ENCODE results near the gene DHDDS. TPM values are rescaled to one million over a fixed set of nuclear protein-coding genes. Genes with fewer than 3 reads are reported as not detected.
A peak's percentile ranks its signal among the peaks of the same experiment; 100 is the strongest.
"Not testable (repeated sequence)": the region's sequence is repeated elsewhere in the genome, so short reads cannot be mapped to it uniquely, and the experiment has no call there.

The DHDDS gene
- total RNA-seq, 4 donors from 2014 or later: 35.6 to 55.8 (median 45.3) TPM

DNA sequence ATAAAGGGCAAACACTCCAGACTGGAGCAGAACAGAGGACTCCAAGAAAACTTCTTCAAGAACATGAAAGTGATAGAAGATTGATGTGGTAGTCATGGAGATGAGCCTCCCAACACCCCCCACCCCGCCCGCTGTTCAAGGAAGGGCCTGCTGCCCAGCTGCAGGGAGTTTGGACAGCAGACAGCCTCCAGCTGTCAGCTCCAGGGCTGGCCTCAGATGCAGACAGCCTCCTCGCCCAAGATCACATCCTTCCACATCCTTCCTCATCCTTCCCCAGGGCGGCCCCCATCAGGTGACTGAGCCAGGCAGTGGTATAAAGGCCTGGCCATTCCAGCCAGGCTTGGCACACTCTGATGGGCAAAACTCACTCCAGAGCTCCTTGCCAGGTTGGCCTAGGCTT is 64.7 kb downstream of the DHDDS start:
- no peak for TF ChIP-seq POLR2AphosphoS5 (IDR thresholded peaks at IDR 0.05)
- no peak for TF ChIP-seq EP300 (IDR thresholded peaks at IDR 0.05)
- no peak for TF ChIP-seq POLR2A (IDR thresholded peaks at IDR 0.05)
- TF ChIP-seq, protein P1, sequence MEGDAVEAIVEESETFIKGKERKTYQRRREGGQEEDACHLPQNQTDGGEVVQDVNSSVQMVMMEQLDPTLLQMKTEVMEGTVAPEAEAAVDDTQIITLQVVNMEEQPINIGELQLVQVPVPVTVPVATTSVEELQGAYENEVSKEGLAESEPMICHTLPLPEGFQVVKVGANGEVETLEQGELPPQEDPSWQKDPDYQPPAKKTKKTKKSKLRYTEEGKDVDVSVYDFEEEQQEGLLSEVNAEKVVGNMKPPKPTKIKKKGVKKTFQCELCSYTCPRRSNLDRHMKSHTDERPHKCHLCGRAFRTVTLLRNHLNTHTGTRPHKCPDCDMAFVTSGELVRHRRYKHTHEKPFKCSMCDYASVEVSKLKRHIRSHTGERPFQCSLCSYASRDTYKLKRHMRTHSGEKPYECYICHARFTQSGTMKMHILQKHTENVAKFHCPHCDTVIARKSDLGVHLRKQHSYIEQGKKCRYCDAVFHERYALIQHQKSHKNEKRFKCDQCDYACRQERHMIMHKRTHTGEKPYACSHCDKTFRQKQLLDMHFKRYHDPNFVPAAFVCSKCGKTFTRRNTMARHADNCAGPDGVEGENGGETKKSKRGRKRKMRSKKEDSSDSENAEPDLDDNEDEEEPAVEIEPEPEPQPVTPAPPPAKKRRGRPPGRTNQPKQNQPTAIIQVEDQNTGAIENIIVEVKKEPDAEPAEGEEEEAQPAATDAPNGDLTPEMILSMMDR (IDR thresholded peaks at IDR 0.05): no peak
- DNase-seq (ENCODE audit: low spot score in 2 of 2): no peak
- Histone ChIP-seq H3K4me3 (no peak overlapping the region), H3K4me1 (peaks cover 19% of the 10 kb centered on the region), H3K27me3 (no peaks in the 10 kb centered on the region), H3K36me3 (no peaks in the 10 kb centered on the region), H3K27ac (no peak overlapping the region), H3K9me3 (no peaks in the 10 kb centered on the region)
- 50% methylated on average over 1 of the region's 4 CpGs for WGBS

DNA sequence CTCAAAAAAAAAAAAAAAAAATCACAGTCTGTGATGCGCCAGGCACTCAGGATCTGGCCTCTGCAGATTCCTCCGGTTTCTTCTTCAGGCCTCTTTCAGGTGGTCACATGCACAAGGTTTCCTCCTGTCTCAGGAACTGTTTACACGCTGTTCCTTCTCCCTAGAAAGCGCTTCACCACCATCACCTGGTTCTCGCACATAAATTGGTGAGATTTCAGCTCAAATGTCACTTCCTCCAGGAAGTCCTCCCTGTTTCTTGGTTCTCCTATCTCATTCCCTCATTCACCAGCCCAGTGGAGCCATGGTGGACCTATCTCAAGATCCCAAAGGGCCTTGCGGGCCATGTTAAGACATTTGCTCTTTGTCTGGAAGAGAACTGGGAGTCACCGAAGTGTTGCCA is 66.8 kb downstream of the DHDDS start:
- Histone ChIP-seq H3K4me3 (no peak overlapping the region), H3K27ac (no peak overlapping the region), H3K36me3 (no peaks in the 10 kb centered on the region), H3K4me1 (peaks cover 22% of the 10 kb centered on the region), H3K27me3 (no peaks in the 10 kb centered on the region), H3K9me3 (no peaks in the 10 kb centered on the region)
- TF ChIP-seq, protein P1 (IDR thresholded peaks at IDR 0.05): no peak
- TF ChIP-seq POLR2AphosphoS5 (IDR thresholded peaks at IDR 0.05) (no peak), POLR2A (IDR thresholded peaks at IDR 0.05) (no peak), EP300 (IDR thresholded peaks at IDR 0.05) (no peak)
- WGBS: 87% methylated on average over 7 of the region's 7 CpGs
- DNase-seq (ENCODE audit: low spot score in 2 of 2): no peak

DNA sequence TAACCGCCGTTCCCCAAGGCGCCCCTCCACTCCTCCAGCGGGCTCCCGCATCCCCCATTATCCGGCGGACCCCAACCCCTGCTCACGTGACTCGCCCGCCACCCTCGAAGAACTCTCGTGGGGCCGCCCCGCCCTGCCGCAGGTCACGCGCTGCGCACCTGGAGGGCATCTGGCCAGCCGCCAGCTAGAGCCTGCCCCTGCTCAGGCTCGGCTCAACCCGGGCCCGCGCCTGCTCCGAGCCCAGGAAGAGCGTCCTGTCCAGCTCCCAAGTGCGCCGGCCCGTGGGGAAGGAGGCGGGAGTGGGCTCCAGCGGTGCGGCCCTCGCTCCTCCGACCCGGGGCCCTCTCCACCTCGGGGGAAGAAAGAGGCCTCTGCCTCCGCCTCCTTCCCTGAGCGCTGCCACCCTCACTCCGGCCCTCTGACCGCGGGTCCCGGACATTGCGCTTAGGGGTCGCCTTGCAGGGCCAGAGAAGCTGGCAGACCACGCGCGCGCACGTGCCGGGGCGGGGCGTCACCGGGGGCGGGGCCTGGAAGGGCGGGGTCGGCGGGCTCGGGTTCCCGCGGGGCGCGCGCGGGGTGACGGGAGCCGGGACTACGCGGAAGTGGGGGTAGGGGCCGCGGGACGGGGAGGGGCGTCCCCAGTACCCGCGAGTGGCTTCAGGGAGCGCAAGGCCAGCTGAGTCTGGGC is 68.5 kb downstream of the DHDDS start:
- 5% methylated on average over 13 of the region's 74 CpGs for WGBS
- H3K4me1 ChIP-seq: peaks cover 22% of the 10 kb centered on the region
- peak; percentile 91 to 94 for DNase-seq (ENCODE audit: low spot score in 2 of 2)

DNA sequence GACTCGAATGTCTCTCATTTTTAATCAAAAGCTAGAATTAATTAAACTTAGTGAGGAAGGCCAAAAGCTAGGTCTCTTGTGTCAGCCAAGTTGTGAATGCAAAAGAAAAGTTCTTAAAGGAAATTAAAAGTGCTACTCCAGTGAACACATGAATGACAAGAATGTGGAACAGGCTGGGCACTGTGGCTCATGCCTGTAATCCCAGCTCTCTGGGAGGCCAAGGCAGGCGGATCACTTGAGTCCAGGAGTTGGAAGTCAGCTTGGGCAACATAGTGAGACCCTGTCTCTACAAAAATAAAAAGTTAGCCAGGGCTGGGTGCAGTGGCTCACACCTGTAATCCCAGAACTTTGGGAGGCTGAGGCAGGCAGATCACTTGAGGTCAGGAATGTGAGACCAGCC is 78.6 kb downstream of the DHDDS start:
- not testable (repeated sequence) for H3K36me3 ChIP-seq; H3K27me3 ChIP-seq; H3K9me3 ChIP-seq; H3K27ac ChIP-seq; H3K4me1 ChIP-seq; DNase-seq (ENCODE audit: low spot score in 2 of 2); H3K4me3 ChIP-seq
- WGBS: 77% methylated on average over 2 of the region's 2 CpGs

More for the DNA sequence above, 68.5 kb downstream of the DHDDS start:
- Histone ChIP-seq H3K9me3 (no peaks in the 10 kb centered on the region), H3K36me3 (no peaks in the 10 kb centered on the region), H3K27ac (peak overlapping the region; percentile 88), H3K4me3 (peak overlapping the region; percentile 59), H3K27me3 (no peaks in the 10 kb centered on the region)
- TF ChIP-seq, protein P1 (IDR thresholded peaks at IDR 0.05): no peak
- TF ChIP-seq POLR2A (IDR thresholded peaks at IDR 0.05) (peak in 1 of 2 donors; percentile 26), POLR2AphosphoS5 (IDR thresholded peaks at IDR 0.05) (peak in 1 of 3 donors; percentile 42), EP300 (IDR thresholded peaks at IDR 0.05) (no peak)

DNA sequence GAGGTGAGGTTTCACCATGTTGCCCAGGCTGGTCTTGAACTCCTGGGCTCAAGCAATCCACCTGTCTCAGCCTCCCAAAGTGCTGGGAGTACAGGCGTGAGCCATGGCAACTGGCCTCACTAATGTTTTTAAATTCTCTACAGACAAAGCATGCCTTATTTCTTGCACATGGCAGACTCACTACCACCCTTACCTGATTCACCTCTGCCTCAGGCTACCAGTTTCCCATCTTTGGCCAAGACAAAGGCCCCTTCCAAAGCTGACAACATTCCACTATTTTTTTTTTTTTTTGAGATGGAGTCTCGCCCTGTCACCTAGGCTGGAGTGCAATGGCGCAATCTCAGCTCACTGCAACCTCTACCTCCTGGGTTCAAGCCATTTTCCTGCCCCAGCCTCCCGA is 83.7 kb downstream of the DHDDS start:
- not testable (repeated sequence) for H3K4me1 ChIP-seq; H3K27me3 ChIP-seq; H3K36me3 ChIP-seq; DNase-seq (ENCODE audit: low spot score in 2 of 2); H3K9me3 ChIP-seq; H3K4me3 ChIP-seq; H3K27ac ChIP-seq
- WGBS: 66% methylated on average over 4 of the region's 4 CpGs

DNA sequence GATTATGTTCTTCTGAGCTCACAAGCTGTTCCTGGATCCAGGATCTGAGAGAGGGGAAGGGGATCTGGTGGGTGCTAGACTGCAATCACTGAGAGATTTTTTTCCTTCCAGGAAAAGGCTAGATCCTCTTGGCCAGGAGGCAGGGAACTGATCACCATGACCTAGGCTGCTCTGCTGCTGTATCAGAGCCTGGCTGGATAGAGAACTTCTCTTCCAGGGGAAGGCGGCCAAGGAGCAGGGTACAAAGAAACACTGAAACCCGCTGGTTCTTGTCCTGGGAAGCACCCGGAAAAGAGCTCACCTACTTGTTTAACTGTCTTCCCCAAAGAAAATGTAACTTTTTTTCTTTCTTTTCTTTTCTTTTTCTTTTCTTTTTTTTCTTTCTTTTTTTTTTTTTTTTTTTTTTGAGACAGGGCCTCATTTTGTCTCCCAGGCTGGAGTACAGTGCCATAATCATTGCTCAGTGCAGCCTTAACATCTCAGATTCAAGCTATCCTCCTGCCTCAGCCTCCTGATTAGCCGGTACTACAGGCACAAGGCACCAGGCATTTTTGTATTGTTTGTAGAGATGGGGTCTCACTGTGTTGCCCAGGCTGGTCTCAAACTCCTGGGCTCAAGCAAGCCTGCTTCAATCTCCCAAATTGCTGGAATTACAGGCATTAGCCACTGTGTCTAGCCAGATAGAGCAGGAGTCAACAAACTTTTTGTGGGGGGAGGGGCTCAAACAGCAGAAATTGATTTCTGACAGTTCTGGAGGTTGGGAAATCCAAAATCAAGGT is 85.1 kb downstream of the DHDDS start:
- TF ChIP-seq POLR2AphosphoS5 (IDR thresholded peaks at IDR 0.05) (no peak), POLR2A (IDR thresholded peaks at IDR 0.05) (no peak), EP300 (IDR thresholded peaks at IDR 0.05) (no peak)
- TF ChIP-seq, protein P1 (IDR thresholded peaks at IDR 0.05): no peak
- H3K27ac ChIP-seq: no peak overlapping the region
- no peaks in the 10 kb centered on the region for H3K4me1 ChIP-seq
- no peaks in the 10 kb centered on the region for H3K36me3 ChIP-seq
- H3K4me3 ChIP-seq: no peak overlapping the region
- no peaks in the 10 kb centered on the region for H3K9me3 ChIP-seq
- H3K27me3 ChIP-seq: peaks cover 5% of the 10 kb centered on the region
- WGBS: 74% methylated on average over 4 of the region's 4 CpGs
- no peak for DNase-seq (ENCODE audit: low spot score in 2 of 2)
